HG03064 (cell line): ENCODE data around the gene TGOLN2.

ENCODE experiments used
- ATAC-seq: cut with Tn5 transposase; IDR thresholded peaks from one replicate; pipeline ENCODE4 v1.9.1; 2021; ENCODE audit warnings: low read depth; ENCODE audit not compliant: unreplicated experiment

TGOLN2 gene

GRCh38 chr2:85269959-85270358 lies 57.8 kb downstream of the TGOLN2 start:
- no peak for ATAC-seq
